HCT116 (cell line): ENCODE data around the gene FTCD. TPM values are rescaled to one million over a fixed set of nuclear protein-coding genes. Genes with fewer than 3 reads are reported as not detected.

Experiments
- ATAC-seq: fragments of 200-7000 bp; cut with Tn5 transposase; 2 replicates; pipeline ENCODE4 v1.9.1; 2020; ENCODE audit warnings: mild to moderate bottlenecking, moderate library complexity
- BruUV-seq: library from RNA; stranded (reverse); fragments of 400-500 nt; replicated peaks from 2 replicates; lab custom pipeline; 2021; lab: Mats Ljungman, UMichigan
- CTCF ChIA-PET: fragments of 300-600 bp; sonication (Branson Sonifier 250); formaldehyde crosslinking; loops from one replicate; lab custom pipeline; 2021; ENCODE audit warnings: antibody characterized with exemption; lab: Charles Lee
- POLR2A ChIA-PET: fragments of 300-600, 350-600 bp; sonication (Branson Sonifier 250); formaldehyde crosslinking; loops from one replicate; lab custom pipeline; 2021; ENCODE audit warnings: antibody characterized with exemption; lab: Charles Lee
- RAD21 ChIA-PET, 2 experiments: fragments of 300-600 bp; sonication (Branson Sonifier 250); formaldehyde crosslinking; loops; one replicate each; lab custom pipeline; 2023; ENCODE audit warnings: low total read pairs in 2 of 2; ENCODE audit not compliant: uncharacterized antibody in 2 of 2, unreplicated experiment in 2 of 2, low non-redundant PET in 1 of 2; lab: Charles Lee
- DNase-seq: peaks from one replicate; pipeline ENCODE4 v3.0.0-alpha.2; 2010; ENCODE audit warnings: low read depth, low spot score
- H2AFZ ChIP-seq: fragments of 200-600 bp; shearing (Covaris generic), sonication (generic); 2 replicates; pipeline ENCODE4 v1.6.1; 2017; ENCODE audit warnings: low read depth, mixed run types, mixed read lengths, antibody characterized with exemption, low read length; ENCODE audit not compliant: poor library complexity, severe bottlenecking
- H3K27ac ChIP-seq: 2 replicates; pipeline ENCODE4 v1.5.1; 2012; ENCODE audit warnings: low read depth, low read length
- H3K27me3 ChIP-seq: fragments of 200-600 bp; sonication (generic); 2 replicates; pipeline ENCODE4 v1.6.1; 2016; ENCODE audit warnings: mixed run types, low read length, mixed read lengths; ENCODE audit not compliant: insufficient read depth
- H3K36me3 ChIP-seq, 2 experiments: fragments of 200-500 bp in 1 of 2; fragments of 200-600 bp in 1 of 2; sonication (Bioruptor generic) in 1 of 2; sonication (generic) in 1 of 2; 2 replicates each; pipeline versions ENCODE4 v1.5.1 to v1.6.1; 2014 to 2016; ENCODE audit warnings: low read length in 2 of 2, inconsistent platforms in 1 of 2, mixed read lengths in 1 of 2, mixed run types in 1 of 2; ENCODE audit not compliant: insufficient read depth in 2 of 2, control insufficient read depth in 1 of 2
- H3K4me1 ChIP-seq, 2 experiments: fragments of 200-600 bp in 1 of 2; sonication (generic) in 1 of 2; 2 replicates each; pipeline versions ENCODE4 v1.5.1 to v1.6.1; 2012 to 2017; ENCODE audit warnings: low read length in 2 of 2, inconsistent platforms in 1 of 2, mild to moderate bottlenecking in 1 of 2, mixed read lengths in 1 of 2, mixed run types in 1 of 2, moderate library complexity in 1 of 2; ENCODE audit not compliant: insufficient read depth in 2 of 2, control insufficient read depth in 1 of 2
- H3K4me2 ChIP-seq: fragments of 200-600 bp; sonication (generic); 2 replicates; pipeline ENCODE4 v1.6.1; 2017; ENCODE audit warnings: mixed run types, low read length, mixed read lengths
- H3K4me3 ChIP-seq, 2 experiments: fragments of 200-600 bp in 1 of 2; sonication (generic) in 1 of 2; replicated peaks in 1 of 2; 2 replicates each; pipeline ENCODE4 v1.5.1; 2011 to 2016; ENCODE audit warnings: low read length in 2 of 2, control low read depth in 1 of 2, low read depth in 1 of 2, mild to moderate bottlenecking in 1 of 2, mixed read lengths in 1 of 2, mixed run types in 1 of 2
- H3K79me2 ChIP-seq: fragments of 200-600 bp; sonication (generic); 2 replicates; pipeline ENCODE4 v1.6.1; 2017; ENCODE audit warnings: mild to moderate bottlenecking, mixed run types, low read length, moderate library complexity, mixed read lengths; ENCODE audit not compliant: insufficient read depth
- H3K9ac ChIP-seq: fragments of 200-600 bp; sonication (generic); 2 replicates; pipeline ENCODE4 v1.6.1; 2016; ENCODE audit warnings: low read length, mixed read lengths
- H3K9me2 ChIP-seq: fragments of 200-600 bp; sonication (generic), shearing (Covaris generic); 2 replicates; pipeline ENCODE4 v1.6.1; 2017; ENCODE audit warnings: mixed run types, mild to moderate bottlenecking, moderate library complexity; ENCODE audit not compliant: insufficient read depth
- H3K9me3 ChIP-seq, 2 experiments: fragments of 200-500 bp in 1 of 2; fragments of 200-600 bp in 1 of 2; sonication (Bioruptor generic) in 1 of 2; sonication (generic) in 1 of 2; 2 replicates each; pipeline ENCODE4 v1.6.1; 2014 to 2017; ENCODE audit warnings: low read length in 2 of 2, mixed read lengths in 2 of 2, inconsistent platforms in 1 of 2, low read depth in 1 of 2, mild to moderate bottlenecking in 1 of 2, mixed run types in 1 of 2, moderate library complexity in 1 of 2; ENCODE audit not compliant: control insufficient read depth in 1 of 2, insufficient read depth in 1 of 2
- H4K20me1 ChIP-seq: fragments of 200-600 bp; sonication (generic), shearing (Covaris generic); 2 replicates; pipeline ENCODE4 v1.6.1; 2017; ENCODE audit warnings: mixed run types, mild to moderate bottlenecking, moderate library complexity; ENCODE audit not compliant: insufficient read depth
- CBX3 ChIP-seq: IDR thresholded peaks from 2 replicates; pipeline ENCODE4 v1.6.1; 2012; ENCODE audit warnings: low read depth
- ELF1 ChIP-seq: IDR thresholded peaks from 2 replicates; pipeline ENCODE4 v1.6.1; 2012; ENCODE audit warnings: low read depth, borderline replicate concordance
- SP1 ChIP-seq: IDR thresholded peaks from 2 replicates; pipeline ENCODE4 v1.6.1; 2012; ENCODE audit warnings: low read depth
- YY1 ChIP-seq: IDR thresholded peaks from 2 replicates; pipeline ENCODE4 v1.6.1; 2011; ENCODE audit warnings: low read length, low read depth, moderate library complexity, mild to moderate bottlenecking; ENCODE audit not compliant: insufficient replicate concordance; ENCODE audit errors: extremely low read depth
- ZNF274 ChIP-seq: fragments of 200-500 bp; sonication (Bioruptor generic); IDR thresholded peaks from 2 replicates; pipeline ENCODE4 v1.6.1; 2014; ENCODE audit warnings: mild to moderate bottlenecking, low read depth, low read length, inconsistent platforms
- intact Hi-C: fragments of 100-400 bp; cut with micrococcal nuclease; formaldehyde crosslinking; loops from 2 replicates; pipeline ENCODE4 v1.10.0; 2022
- total RNA-seq: library from RNA; stranded (reverse); gene quantifications from one replicate; pipeline ENCODE4 v1.2.1, GENCODE V29; 2021; ENCODE audit not compliant: unreplicated experiment
- TF ChIP-seq, protein P1 (sequence below): IDR thresholded peaks from 2 replicates; pipeline ENCODE4 v1.6.1; 2011; ENCODE audit warnings: mild to moderate bottlenecking, low read length, moderate library complexity; ENCODE audit not compliant: insufficient replicate concordance; ENCODE audit errors: extremely low read depth
- TF ChIP-seq, protein P2 (sequence below): IDR thresholded peaks from 2 replicates; pipeline ENCODE4 v1.6.1; 2012
- TF ChIP-seq, protein P3 (sequence below): IDR thresholded peaks from 2 replicates; pipeline ENCODE4 v1.6.1; 2012

FTCD gene
- total RNA-seq, 1 experiment from 2014 or later, result 2.5 TPM

DNA sequence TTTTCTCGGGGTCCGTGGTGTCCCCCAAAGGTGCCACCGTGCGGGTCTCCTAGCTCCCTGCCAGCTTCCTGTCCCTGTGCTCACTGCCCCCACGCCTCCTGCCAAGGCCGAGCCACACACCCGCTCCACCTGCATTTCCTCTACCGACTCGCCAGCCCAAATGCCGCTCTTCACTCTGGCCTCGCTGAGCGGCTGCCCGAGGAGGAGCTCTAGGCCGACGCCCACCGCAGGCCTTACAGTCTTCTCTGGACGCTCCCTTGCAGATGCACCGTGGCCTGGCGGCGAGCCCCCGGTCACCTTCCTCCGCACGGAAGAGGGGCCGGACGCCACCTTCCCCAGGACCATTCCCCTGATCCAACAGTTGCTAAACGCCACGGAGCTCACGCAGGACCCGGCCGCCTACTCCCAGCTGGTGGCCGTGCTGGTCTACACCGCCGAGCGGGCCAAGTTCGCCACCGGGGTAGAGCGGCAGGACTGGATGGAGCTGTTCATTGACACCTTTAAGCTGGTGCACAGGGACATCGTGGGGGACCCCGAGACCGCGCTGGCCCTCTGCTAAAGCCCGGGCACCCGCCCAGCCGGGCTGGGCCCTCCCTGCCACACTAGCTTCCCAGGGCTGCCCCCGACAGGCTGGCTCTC is 26.3 kb downstream of the FTCD start:
- H3K9me2 ChIP-seq, result no peaks in the 10 kb centered on the region
- no peaks in the 10 kb centered on the region for H3K9me3 ChIP-seq
- H3K4me1 ChIP-seq, result no peaks in the 10 kb centered on the region
- BruUV-seq, result no TSS peak
- no peak overlapping the region for H3K27ac ChIP-seq
- TF ChIP-seq, protein P1, sequence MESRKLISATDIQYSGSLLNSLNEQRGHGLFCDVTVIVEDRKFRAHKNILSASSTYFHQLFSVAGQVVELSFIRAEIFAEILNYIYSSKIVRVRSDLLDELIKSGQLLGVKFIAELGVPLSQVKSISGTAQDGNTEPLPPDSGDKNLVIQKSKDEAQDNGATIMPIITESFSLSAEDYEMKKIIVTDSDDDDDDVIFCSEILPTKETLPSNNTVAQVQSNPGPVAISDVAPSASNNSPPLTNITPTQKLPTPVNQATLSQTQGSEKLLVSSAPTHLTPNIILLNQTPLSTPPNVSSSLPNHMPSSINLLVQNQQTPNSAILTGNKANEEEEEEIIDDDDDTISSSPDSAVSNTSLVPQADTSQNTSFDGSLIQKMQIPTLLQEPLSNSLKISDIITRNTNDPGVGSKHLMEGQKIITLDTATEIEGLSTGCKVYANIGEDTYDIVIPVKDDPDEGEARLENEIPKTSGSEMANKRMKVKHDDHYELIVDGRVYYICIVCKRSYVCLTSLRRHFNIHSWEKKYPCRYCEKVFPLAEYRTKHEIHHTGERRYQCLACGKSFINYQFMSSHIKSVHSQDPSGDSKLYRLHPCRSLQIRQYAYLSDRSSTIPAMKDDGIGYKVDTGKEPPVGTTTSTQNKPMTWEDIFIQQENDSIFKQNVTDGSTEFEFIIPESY, result no peak
- TF ChIP-seq YY1 (no peak), ZNF274 (no peak), ELF1 (no peak), SP1 (no peak), CBX3 (no peak)
- TF ChIP-seq, protein P2, sequence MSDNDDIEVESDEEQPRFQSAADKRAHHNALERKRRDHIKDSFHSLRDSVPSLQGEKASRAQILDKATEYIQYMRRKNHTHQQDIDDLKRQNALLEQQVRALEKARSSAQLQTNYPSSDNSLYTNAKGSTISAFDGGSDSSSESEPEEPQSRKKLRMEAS, result no peak
- TF ChIP-seq, protein P3, sequence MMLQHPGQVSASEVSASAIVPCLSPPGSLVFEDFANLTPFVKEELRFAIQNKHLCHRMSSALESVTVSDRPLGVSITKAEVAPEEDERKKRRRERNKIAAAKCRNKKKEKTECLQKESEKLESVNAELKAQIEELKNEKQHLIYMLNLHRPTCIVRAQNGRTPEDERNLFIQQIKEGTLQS, result no peak
- no peaks in the 10 kb centered on the region for H3K79me2 ChIP-seq
- no peak overlapping the region for H3K4me2 ChIP-seq
- no peak overlapping the region for H2AFZ ChIP-seq
- intact Hi-C loops, result no loop called here
- ChIA-PET CTCF (no interaction called here), POLR2A (no interaction called here), RAD21 (no interaction called here)
- H3K4me3 ChIP-seq, result no peak overlapping the region
- H3K27me3 ChIP-seq, result no peaks in the 10 kb centered on the region
- H3K9ac ChIP-seq, result no peak overlapping the region
- no peaks in the 10 kb centered on the region; a peak in 1 of 4 replicates for H3K36me3 ChIP-seq
- no peak for ATAC-seq
- DNase-seq, result no peak
- H4K20me1 ChIP-seq, result no peaks in the 10 kb centered on the region
